ENCODE data around the gene PHACTR1. TPM values are rescaled to one million over a fixed set of nuclear protein-coding genes. Genes with fewer than 3 reads are reported as not detected.

Gene PHACTR1
- total and polyA plus RNA-seq, 7 donors: 0.60 to 7.5 (median 3.7) TPM

DNA sequence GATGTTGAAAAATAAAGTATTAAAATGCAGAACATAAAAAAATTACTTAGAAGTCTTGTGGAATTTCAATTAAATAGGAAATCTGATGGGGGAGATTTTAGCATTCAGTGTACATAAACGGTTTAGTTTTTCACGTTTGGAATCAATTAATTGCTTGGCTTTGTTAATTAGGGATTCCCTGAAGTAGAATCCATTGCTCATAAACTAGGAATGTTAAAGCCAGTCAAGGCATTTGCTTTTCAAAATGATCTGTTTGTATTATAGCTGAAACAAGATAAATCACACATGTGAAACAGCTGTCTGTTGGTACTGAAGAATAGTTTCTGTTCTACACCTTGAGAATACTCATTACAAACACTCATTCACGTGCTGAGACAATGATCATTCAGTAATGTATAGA lies 313.8 kb downstream of the PHACTR1 start:
- no peaks in the 10 kb centered on the region for H3K9me3 ChIP-seq
- H3K4me1 ChIP-seq: peaks cover 0 to 5% (median 0%) of the 10 kb centered on the region in 4 donors
- no peaks in the 10 kb centered on the region for H3K27me3 ChIP-seq
- WGBS, 2 donors: 37 to 41% methylated on average over 3 of the region's 3 CpGs
- no peak for DNase-seq
- no peak for TF ChIP-seq POLR2AphosphoS5 (IDR thresholded peaks at IDR 0.05)
- TF ChIP-seq, protein P1, sequence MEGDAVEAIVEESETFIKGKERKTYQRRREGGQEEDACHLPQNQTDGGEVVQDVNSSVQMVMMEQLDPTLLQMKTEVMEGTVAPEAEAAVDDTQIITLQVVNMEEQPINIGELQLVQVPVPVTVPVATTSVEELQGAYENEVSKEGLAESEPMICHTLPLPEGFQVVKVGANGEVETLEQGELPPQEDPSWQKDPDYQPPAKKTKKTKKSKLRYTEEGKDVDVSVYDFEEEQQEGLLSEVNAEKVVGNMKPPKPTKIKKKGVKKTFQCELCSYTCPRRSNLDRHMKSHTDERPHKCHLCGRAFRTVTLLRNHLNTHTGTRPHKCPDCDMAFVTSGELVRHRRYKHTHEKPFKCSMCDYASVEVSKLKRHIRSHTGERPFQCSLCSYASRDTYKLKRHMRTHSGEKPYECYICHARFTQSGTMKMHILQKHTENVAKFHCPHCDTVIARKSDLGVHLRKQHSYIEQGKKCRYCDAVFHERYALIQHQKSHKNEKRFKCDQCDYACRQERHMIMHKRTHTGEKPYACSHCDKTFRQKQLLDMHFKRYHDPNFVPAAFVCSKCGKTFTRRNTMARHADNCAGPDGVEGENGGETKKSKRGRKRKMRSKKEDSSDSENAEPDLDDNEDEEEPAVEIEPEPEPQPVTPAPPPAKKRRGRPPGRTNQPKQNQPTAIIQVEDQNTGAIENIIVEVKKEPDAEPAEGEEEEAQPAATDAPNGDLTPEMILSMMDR (IDR thresholded peaks at IDR 0.05): no peak
- TF ChIP-seq EP300 (IDR thresholded peaks at IDR 0.05): no peak
- TF ChIP-seq POLR2A (IDR thresholded peaks at IDR 0.05): no peak
- H3K4me3 ChIP-seq: no peak overlapping the region
- H3K36me3 ChIP-seq: no peaks in the 10 kb centered on the region
- intact Hi-C loops (cut with DNase I): no loop called here
- H3K27ac ChIP-seq: no peak overlapping the region

- WGBS, 2 donors: 58 to 61% methylated on average over 6 of the region's 6 CpGs
- Histone ChIP-seq H3K4me3 (no peak overlapping the region), H3K27me3 (no peaks in the 10 kb centered on the region), H3K4me1 (peaks cover 0 to 1% (median 0%) of the 10 kb centered on the region in 4 donors), H3K9me3 (no peaks in the 10 kb centered on the region), H3K27ac (no peak overlapping the region), H3K36me3 (no peaks in the 10 kb centered on the region)
- intact Hi-C loops (cut with DNase I): no loop called here
- no peak for DNase-seq
- no peak for TF ChIP-seq EP300 (IDR thresholded peaks at IDR 0.05)
- TF ChIP-seq POLR2AphosphoS5 (IDR thresholded peaks at IDR 0.05): no peak
- TF ChIP-seq, protein P1 (IDR thresholded peaks at IDR 0.05): no peak
- no peak for TF ChIP-seq POLR2A (IDR thresholded peaks at IDR 0.05)
Measured at GRCh38 chr6:13032566-13032965, 316.0 kb downstream of the PHACTR1 start.

GRCh38 chr6:13033145-13033544 lies 316.6 kb downstream of the PHACTR1 start:
- no peak overlapping the region for H3K27ac ChIP-seq
- H3K36me3 ChIP-seq: no peaks in the 10 kb centered on the region
- intact Hi-C loops (cut with DNase I): no loop called here
- TF ChIP-seq EP300 (IDR thresholded peaks at IDR 0.05): no peak
- TF ChIP-seq POLR2AphosphoS5 (IDR thresholded peaks at IDR 0.05): no peak
- TF ChIP-seq, protein P1 (IDR thresholded peaks at IDR 0.05): no peak
- H3K27me3 ChIP-seq: no peaks in the 10 kb centered on the region
- 67 to 78% methylated on average over 1 of the region's 1 CpG for WGBS, 2 donors
- DNase-seq: no peak
- H3K4me3 ChIP-seq: no peak overlapping the region
- H3K4me1 ChIP-seq: peaks cover 0 to 7% (median 5%) of the 10 kb centered on the region in 4 donors
- H3K9me3 ChIP-seq: no peaks in the 10 kb centered on the region

GRCh38 chr6:13034316-13034715 lies 317.7 kb downstream of the PHACTR1 start:
- no peak for DNase-seq
- 4 to 33% methylated on average over 1 of the region's 1 CpG for whole genome bisulfite sequencing, 2 donors
- Histone ChIP-seq H3K27ac (no peak overlapping the region), H3K9me3 (no peaks in the 10 kb centered on the region), H3K4me1 (peaks cover 0 to 16% (median 13%) of the 10 kb centered on the region in 4 donors), H3K4me3 (no peak overlapping the region), H3K27me3 (no peaks in the 10 kb centered on the region), H3K36me3 (no peaks in the 10 kb centered on the region)
- TF ChIP-seq, protein P1 (IDR thresholded peaks at IDR 0.05): no peak
- TF ChIP-seq POLR2AphosphoS5 (IDR thresholded peaks at IDR 0.05) (no peak), POLR2A (IDR thresholded peaks at IDR 0.05) (no peak), EP300 (IDR thresholded peaks at IDR 0.05) (no peak)
- intact Hi-C loops (cut with DNase I): no loop called here

DNA sequence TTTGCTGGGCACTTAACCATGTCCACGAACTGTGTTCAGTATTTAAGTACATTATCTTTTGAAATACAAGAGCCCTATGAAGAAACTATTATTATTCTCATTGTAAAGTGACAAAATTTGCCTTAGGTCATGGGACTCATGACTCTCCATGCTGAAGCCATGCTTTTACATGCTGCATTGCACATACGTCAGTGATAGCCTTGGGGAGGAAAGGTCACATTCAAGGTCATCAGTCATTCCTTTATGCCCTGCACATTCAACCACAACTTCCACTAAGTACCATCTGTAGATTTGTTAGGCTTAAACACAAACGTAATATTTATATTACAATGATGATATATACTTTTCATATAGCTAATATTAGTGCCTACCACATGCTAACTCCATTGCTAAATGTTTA lies 319.0 kb downstream of the PHACTR1 start:
- Histone ChIP-seq H3K27me3 (no peaks in the 10 kb centered on the region), H3K9me3 (no peaks in the 10 kb centered on the region), H3K4me3 (no peak overlapping the region), H3K36me3 (no peaks in the 10 kb centered on the region), H3K4me1 (peaks cover 0 to 16% (median 13%) of the 10 kb centered on the region in 4 donors), H3K27ac (no peak overlapping the region)
- intact Hi-C loops (cut with DNase I): no loop called here
- WGBS, 2 donors: 79 to 82% methylated on average over 3 of the region's 3 CpGs
- DNase-seq: no peak
- TF ChIP-seq POLR2AphosphoS5 (IDR thresholded peaks at IDR 0.05) (no peak), EP300 (IDR thresholded peaks at IDR 0.05) (no peak), POLR2A (IDR thresholded peaks at IDR 0.05) (no peak)
- TF ChIP-seq, protein P1 (IDR thresholded peaks at IDR 0.05): no peak
